Stimulated activated naive CD8-positive, alpha-beta T cell treated with anti-CD3 and anti-CD28 coated beads, Interleukin-15, Interleukin-2, amounts not matched to agents 100 U/mL and 50 U/mL, for 24 hours (primary cell): ENCODE results near the gene UGT1A6.
"Not testable (repeated sequence)": the region's sequence is repeated elsewhere in the genome, so short reads cannot be mapped to it uniquely, and the experiment has no call there.

Experiments
- ATAC-seq: fragments of 150-1000 bp; cut with Tn5 transposase; one replicate; pipeline ENCODE4 v1.10.0; 2021
- DNase-seq: peaks from one replicate; pipeline ENCODE4 v3.0.0; 2021

UGT1A6 gene

DNA sequence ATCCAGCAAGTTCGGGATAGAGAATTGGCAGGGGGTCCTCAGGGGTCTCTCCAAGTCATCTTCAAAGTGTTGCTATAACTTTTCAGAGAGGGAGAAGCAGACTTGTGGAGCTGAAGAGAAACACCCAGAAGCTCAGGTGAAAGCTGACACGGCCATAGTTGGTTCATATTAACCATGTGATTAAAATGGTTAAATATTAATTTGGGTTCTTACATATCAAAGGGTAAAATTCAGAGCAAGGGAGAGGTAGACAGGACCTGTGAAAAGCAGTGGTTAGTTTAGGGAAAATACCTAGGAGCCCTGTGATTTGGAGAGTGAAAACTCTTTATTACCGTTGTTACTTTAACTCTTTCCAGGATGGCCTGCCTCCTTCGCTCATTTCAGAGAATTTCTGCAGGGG lies at the start of gene UGT1A6:
UGT1A6 (plus strand) TSS at position 243 of the 400 bp plus-strand sequence; CDS start at position 358, 115 bp downstream.
- no peak for DNase-seq
- no peak for ATAC-seq

DNA sequence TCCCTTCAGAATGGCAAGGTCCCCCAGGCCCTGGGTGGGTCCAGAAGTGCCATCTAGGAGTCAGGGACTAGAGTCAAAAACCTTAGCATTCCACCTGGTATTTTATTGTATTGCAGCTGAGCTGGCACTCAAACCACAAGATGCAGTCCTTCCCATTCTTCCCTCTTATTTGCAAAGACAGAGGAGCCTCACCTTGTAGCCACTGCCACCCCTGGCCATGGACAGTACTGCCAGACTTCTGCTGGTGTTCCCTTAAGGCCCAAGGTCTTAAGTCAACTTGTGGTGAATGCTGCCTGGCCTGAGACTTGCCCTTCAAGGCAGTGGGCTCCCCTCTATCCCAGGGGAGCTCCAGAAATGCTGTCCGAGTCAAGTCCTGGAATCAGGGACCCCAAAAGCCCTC lies 49.6 kb upstream of the UGT1A6 start:
- ATAC-seq, result no peak
- no peak for DNase-seq

DNA sequence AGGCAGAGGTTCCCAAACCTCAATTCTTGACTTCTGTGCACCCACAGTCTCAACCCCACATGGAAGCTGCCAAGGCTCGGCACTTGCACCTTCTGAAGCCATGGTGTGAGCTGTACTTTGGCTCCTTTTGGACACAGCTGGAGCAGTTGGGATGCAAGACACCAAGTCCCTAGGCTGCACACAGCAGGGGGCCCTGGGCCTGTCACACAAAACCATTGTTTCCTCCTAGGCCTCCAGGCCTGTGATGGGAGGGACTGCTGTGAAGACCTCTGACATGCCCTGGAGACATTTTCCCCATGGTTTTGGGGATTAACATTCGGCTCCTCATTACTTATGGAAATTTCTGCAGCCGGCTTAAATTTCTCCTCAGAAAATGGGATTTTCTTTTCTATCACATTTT lies 46.7 kb upstream of the UGT1A6 start:
- DNase-seq, ATAC-seq: not testable (repeated sequence)

DNA sequence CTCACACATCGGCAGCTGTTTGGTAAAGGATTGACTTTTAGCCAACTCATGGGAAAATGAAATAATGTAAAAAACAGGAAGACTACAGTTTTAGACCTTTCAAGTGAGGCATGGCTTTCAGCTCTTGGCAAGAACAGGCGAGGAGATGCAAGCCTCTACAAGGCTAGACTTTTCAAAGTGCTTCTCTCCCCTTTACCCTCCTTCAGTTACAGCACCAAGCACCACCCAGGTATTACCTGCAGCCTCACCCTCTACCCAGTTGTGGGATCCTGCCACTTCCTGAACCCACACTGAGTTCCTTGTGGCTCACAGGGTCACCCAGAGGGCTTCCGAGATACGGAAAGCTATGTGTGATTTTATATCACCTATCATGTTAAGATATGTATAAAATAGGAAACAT lies 41.7 kb upstream of the UGT1A6 start:
- DNase-seq (no peak), ATAC-seq (no peak)

DNA sequence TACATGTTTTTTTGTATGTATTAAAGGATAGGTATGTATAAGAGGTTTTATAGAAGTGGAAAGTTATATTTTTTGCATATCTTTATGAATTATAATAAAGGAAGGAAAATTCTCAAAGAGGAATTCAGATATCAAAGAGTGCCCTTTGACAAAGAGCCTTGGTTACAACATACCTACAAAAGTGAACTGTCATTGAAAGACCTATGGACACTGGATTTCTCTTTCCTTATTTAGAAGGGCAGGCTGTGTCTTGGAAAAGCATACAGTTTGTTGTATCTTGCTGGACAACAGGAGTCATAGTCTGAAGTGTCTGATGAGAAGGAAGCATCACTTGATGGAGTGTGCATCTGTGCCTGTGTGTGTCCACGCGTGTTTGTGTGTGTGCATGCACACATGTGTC lies 41.3 kb upstream of the UGT1A6 start:
- DNase-seq (no peak), ATAC-seq (no peak)

DNA sequence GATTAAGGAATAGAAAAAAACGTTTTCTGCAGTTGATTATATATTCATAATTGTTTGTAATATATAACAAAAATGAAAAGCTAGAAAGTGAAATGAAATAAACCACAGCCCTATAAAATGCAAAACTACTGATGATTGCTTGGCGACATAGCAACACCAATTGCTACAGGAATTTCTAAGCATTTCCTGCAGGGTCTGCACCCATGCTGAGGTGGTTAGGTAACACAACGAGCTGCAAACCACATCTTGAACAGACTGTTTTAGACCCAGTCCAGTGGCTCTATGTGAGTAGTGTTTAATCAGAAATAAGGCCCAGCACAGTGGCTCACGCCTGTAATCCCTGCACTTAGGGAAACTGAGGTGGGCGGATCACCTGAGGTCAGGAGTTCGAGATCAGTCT lies 38.2 kb upstream of the UGT1A6 start:
- DNase-seq (no peak), ATAC-seq (no peak)

DNA sequence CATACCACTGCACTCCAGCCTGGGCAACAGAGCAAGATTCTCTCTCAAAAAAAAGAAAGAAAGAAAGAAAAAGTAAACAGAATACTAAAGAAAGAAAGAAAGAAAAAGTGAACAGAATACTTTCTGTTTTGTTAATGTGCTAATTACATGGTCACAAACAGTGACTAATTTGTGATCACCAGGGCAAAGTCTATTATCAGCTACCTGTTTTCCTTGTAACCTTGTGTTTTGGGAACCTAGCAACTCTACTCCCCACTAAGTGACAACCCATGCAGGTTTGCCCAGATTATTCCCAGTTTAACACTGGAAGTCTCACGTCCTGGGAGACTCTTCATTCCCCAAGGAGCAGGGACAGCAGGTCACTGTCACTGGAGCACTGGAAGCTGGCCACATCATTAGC lies 37.6 kb upstream of the UGT1A6 start:
- DNase-seq, result no peak
- no peak for ATAC-seq

DNA sequence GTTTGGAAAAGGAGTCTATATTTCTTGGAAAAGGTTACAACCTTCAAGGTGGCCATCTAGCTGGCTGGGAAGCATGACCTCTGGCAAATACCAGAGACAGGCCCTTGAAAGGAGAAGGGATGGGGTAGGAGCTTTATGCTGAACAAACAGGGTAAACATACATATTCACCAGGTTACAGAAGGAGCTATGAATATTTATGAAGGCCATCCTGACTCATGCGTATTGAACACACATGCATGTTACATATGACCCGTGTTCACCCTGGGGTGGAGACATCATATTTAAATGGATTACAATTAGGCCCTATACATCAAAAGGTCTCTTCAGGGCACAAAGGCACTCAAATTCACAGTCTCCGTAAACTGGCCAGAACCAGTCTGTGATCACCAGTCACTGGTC lies 36.7 kb upstream of the UGT1A6 start:
- not testable (repeated sequence) for ATAC-seq, DNase-seq

DNA sequence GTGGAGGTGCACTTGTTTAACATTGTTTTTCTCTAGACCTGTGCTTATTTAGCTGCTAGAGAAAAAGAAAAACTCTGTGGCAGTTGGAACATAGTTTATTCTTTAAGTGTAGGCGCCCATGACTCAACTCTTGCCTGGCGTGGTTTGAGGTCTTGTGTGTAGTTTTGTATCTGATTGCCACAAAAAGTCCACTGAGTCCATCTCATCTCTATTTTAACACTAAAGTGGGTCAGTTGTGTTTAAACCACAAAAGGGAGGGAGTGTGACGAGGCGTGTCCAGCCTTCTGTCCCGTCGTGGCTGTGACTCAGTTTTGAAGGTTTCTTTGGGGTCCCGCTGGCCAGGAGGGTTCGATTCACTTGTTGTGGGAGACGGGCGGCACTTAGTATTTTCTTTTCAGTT lies 36.2 kb upstream of the UGT1A6 start:
- no peak for ATAC-seq
- DNase-seq, result no peak

DNA sequence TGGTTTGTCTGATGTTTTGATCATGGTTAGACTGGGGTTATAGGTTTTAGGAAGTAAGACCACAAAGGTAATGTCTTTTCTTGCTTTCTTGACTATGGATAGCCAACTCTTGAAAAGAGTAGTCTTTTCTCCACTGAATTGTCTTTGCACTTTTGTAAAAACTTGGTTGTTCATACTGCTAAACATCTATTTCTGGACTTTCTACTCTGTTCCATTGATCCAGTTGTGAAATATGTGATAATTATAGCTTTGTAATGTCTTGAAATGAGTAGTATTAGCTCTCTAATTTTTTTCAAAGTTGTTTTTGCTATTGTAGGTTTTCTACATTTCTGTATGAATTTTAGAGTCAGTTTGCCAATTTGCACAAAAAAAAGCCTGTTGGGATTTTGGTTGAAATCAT lies 34.1 kb upstream of the UGT1A6 start:
- DNase-seq, result no peak
- no peak for ATAC-seq

DNA sequence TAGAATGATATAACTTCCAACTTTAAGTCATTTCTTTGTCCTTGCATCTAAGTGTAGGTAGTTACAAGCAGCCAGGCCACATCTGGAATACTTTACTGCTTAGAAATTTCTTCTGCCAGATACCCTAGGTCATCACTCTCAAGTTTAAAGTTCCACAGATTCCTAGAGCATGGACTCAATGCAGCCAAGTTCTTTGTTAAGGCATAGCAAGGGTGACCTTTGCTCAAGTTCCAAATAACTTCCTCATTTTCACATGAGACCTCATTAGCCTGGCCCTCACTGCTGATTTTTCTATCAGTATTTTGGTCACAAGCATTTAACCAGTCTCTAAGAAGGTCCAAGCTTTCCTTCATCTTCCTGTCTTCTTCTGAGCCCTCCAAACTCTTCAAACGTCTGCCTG lies 28.8 kb upstream of the UGT1A6 start:
- no peak for ATAC-seq
- DNase-seq, result no peak

DNA sequence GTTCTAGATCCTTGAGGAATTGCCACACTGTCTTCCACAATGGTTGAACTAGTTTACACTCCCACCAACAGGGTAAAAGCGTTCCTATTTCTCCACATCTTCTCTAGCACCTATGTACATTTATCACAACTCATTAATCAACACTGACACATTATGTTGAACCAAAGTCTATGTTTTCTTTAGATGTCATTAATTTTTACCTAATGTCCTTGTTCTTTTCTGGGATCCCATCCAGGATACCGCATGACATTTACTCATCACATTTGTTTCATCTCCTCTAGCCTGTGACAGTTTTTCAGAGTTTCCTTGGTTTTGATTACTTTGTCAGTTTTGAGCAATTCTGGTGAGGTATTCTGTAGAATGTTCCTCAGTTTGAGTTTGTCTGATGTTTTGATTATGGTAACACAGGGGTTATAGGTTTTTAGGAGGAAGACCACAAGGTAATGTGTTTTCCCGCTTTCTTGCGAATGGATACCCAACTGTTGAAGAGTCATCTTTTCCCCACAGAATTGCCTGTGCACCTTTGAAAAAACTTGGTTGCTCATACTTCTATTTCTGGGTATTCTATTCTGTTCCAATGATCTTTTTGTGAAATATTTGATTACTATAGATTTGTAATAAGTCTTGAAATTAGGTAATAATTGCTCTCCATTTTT lies 24.0 kb upstream of the UGT1A6 start:
- no peak for DNase-seq
- no peak for ATAC-seq

DNA sequence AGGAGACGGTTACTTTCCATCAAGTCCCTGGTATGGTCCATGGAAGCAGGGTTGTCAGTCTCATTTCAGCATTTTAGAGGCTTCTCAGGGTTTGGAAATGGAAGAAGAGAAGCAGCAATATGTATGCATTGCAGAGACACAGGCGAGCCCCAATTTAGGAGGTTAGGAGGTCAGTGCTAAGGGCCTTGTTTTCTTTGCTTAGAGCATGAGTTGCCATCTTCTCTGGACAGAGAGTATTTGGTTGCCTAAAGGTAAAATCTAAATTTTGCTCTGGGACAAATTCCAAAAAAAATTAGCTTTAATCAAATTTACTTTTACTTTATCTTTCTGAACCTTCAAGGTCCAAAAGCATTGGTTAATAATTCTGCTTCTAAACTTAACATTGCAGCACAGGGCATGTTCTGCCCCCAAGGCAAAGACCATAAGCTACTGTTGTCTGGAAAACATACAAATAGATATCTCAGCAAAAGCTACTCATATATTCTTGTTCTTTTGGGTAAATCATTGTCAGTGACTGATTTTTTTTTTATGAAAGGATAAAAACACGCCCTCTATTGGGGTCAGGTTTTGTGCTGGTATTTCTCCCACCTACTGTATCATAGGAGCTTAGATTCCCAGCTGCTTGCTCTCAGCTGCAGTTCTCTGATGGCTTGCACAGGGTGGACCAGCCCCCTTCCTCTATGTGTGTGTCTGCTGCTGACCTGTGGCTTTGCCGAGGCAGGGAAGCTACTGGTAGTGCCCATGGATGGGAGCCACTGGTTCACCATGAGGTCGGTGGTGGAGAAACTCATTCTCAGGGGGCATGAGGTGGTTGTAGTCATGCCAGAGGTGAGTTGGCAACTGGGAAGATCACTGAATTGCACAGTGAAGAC lies 21.2 kb upstream of the UGT1A6 start, which contains the start of gene UGT1A9:
UGT1A9 (plus strand) TSS at position 609 of the 872 bp plus-strand sequence; CDS start at position 646, 37 bp downstream.
- DNase-seq (no peak), ATAC-seq (no peak)

DNA sequence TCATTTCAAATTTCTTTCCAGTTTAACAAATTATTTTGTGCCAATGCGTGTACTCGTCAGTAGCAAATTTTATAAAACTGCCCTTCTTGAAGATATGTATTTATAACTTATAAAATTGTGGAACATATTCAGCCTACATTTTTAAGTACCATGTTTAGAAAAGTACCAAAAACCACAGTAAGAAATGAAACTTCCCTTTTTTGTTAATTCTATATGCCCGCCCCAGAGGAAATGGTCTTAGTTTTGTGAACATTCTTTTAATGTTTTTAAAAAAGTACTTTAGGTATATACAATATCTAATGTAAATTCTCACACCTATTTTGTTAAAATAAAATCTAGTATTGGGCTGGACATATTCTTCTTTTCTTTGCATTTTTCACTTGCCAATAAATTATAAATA lies 19.8 kb upstream of the UGT1A6 start:
- no peak for DNase-seq
- no peak for ATAC-seq

DNA sequence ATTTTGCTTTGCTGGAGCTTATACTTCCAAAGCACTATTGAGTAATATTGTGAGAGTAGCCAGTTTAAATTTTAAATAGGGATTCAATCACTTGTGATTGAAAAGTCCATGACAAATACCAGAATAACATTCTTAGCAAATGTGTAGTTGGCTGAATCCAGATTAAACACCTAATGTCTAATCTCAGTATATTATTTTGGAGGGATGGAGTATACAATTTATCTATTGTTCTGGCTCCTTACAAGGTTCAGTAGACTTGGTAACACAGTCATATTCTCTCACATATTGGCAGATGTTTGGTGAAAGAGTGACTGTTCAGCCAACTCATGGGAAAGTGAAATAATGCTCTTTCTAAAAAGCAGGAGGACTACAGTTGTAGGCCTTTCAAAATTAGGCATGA lies 18.8 kb upstream of the UGT1A6 start:
- ATAC-seq (no peak), DNase-seq (no peak)

DNA sequence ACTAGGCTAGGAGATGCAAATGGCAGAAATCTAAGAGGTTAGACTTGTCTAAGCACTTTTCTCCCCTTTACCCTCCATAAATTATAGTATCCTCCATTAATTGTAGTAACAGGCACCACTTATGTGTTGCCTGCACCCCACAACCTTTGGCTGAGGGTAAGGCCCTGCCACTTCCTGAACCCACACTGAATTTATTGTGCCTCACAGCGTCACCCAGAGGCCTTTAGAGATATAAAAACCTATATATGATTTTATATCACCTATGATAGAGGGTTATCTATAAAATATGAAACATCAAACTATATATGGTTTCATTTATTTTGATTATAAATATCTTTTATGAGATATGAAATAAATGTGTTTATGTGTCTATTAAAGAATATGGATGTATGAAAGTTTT lies 18.4 kb upstream of the UGT1A6 start:
- ATAC-seq (no peak), DNase-seq (no peak)

DNA sequence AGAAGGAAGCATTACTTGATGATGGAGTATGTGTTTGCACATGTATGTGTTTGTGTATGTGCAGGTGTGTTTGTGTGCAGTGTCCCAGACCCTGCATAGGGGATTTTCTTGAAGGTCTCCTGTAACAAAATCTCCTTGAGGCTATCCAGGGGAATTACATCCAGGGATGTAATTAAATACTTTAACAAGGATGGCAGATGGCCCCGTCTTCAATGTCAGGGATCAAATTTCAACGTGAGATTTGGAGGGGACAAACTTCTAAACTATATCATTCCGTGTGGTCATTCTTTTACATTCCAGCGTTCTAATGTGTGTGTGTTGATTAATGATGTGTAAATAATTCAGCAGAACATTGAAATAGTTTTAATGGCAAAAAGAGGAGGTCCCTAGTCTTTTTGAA lies 17.7 kb upstream of the UGT1A6 start:
- no peak for DNase-seq
- no peak for ATAC-seq

DNA sequence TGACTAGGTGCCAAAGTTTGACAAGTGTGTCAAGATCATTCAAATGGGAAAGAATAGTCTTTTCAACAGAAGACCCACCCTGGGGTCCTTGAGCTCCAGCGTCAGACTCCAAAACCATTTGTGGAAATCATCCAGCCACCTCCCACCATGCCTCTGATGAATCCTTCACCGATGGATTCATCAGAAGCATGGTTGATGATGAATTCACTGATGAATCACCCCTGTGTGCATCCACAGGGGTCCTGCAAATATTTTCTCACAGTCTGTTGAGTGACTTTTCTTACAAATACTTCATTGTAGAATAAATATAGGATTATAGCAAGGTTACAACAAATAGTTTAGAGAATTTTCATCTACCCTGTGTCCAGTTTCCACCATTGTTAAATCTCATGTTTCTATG lies 16.6 kb upstream of the UGT1A6 start:
- no peak for ATAC-seq

DNA sequence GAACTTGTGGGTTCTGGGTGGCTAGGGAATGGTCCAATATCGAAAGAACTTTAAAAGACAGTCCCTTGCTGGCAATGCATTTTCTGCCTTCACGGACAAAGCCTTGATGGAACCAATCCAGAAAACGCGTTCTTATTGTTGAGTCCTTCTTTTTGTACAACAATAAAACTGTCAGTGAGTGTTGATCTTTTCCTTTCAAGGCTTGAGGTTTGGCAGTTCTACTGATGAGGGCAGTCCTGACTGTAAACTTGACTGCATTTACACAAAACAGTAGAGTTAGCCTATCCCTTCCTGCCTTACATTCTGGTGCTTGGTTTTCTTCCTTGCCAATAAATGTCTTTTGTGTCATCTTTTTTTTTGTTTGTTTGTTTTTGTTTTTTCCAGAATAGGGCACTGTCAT lies 13.5 kb upstream of the UGT1A6 start:
- no peak for DNase-seq
- no peak for ATAC-seq

More for the DNA sequence above, 16.6 kb upstream of the UGT1A6 start:
- no peak for DNase-seq

DNA sequence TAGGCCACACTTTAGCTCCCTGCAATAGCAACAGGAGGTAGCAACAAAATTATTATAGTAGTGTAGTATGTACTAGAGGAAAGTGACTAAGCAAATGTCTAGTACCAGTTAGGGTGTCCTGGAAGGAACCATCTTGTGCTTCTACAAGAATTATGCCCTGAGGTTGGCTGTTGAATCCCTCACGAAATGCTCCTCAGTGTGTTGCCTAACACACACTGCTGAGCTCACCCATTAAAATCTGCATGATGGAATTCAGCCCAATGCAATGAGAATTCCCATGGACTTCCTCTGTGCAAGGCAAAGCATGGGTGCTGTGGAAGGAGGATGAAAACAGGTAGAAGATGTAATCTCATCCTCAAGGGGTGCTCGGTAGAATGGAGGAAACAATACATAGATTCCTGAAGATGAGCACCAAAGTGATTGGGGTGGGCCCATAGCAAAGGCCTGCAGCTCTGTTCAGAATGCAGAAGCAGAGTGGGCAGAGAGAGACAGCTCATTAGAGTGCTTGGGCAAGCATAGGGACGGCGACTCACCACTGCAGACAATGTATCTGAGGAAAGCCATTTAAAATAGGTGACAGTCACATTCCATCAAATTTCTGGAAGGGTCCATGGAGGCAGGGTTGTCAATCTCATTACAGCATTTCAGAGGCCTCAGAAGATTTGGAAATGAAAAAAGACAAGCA lies 12.2 kb upstream of the UGT1A6 start:
- no peak for ATAC-seq
- no peak for DNase-seq

DNA sequence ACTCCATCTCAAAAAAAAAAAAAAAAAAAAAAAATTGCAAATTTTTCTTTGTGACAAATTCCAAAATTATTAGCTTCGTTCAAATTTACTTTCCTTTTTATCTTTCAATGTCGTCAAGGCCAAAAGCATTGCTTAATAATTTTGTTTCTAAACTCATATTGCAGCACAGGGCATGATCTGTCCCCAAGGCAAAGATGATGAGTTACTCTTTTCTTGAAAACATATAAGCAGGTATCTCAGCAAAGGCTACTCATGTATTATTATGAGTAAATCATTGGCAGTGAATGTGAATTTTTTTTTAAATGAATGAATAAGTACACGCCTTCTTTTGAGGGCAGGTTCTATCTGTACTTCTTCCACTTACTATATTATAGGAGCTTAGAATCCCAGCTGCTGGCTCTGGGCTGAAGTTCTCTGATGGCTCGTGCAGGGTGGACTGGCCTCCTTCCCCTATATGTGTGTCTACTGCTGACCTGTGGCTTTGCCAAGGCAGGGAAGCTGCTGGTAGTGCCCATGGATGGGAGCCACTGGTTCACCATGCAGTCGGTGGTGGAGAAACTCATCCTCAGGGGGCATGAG lies 11.1 kb upstream of the UGT1A6 start, which contains the start of gene UGT1A7:
UGT1A7 (plus strand) TSS at position 381 of the 579 bp plus-strand sequence; CDS start at position 418, 37 bp downstream.
- ATAC-seq (no peak), DNase-seq (no peak)

DNA sequence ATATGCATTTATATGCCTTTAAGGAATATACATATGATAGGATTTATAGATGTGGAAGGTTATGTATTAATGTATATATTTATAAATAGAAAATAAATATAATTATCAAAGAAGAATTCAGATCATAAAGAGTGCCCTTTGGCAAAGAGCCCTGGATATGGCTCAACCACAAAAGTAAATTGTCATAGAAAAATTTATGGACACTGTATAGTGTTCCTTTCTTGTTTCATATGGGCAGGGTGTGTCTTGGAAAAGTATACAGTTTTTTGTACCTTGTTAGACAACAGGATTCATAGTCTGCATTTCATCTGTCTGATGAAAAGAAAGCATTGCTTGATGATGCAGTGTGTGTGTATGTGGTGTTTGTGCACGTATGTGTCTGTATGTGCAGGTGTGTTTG lies 8.1 kb upstream of the UGT1A6 start:
- DNase-seq (no peak), ATAC-seq (no peak)

DNA sequence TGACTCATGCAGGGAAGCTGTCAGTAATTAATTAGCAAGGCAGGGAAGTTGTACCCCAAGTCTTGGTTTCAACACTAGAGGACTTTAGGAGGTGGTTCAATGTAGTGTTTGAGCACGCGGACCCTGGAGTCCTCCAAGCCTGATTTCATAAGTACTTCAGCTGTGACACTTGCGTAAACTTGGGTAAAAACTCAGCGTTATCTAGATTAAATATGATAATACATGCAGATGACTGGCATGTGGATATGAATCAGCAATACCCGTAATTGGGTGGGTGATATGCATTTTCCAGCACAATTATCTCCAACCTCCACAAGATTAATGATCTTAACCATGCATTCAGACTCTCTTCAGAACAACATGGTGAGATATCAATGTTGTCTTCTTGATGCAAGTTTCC lies 5.8 kb upstream of the UGT1A6 start:
- ATAC-seq (no peak), DNase-seq (no peak)
